Measurements from ENCODE around the gene GID4.

Gene GID4

GRCh38 chr17:18017958-18018357 lies 21.2 kb upstream of the GID4 start:
- peak; percentile 22 for DNase-seq

GRCh38 chr17:18018411-18018921 lies 20.7 kb upstream of the GID4 start:
- DNase-seq = no peak

GRCh38 chr17:18019838-18020154 lies 19.4 kb upstream of the GID4 start:
- DNase-seq = no peak

GRCh38 chr17:18020971-18021370 lies 18.2 kb upstream of the GID4 start:
- no peak for DNase-seq

- DNase-seq = no peak
Measured at GRCh38 chr17:18021372-18021771, 17.8 kb upstream of the GID4 start.

- peak; percentile 22 for DNase-seq
Measured at GRCh38 chr17:18025241-18025944, 13.8 kb upstream of the GID4 start.

GRCh38 chr17:18025945-18026776 lies 13.0 kb upstream of the GID4 start:
- peak; percentile 85 for DNase-seq

- no peak for DNase-seq
Measured at GRCh38 chr17:18027280-18027679, 11.9 kb upstream of the GID4 start.

GRCh38 chr17:18028114-18028951 lies 10.9 kb upstream of the GID4 start:
- no peak for DNase-seq

GRCh38 chr17:18028952-18029540 lies 10.2 kb upstream of the GID4 start:
- DNase-seq = no peak

- peak; percentile 22 for DNase-seq
Measured at GRCh38 chr17:18031955-18032354, 7.3 kb upstream of the GID4 start.

- DNase-seq = peak; percentile 86
Measured at GRCh38 chr17:18033442-18034099, 5.6 kb upstream of the GID4 start.

GRCh38 chr17:18035704-18036103 lies 3.5 kb upstream of the GID4 start:
- no peak for DNase-seq

GRCh38 chr17:18037486-18037885 lies 1.7 kb upstream of the GID4 start:
- no peak for DNase-seq

GRCh38 chr17:18038149-18038850 lies 908 bp upstream of the GID4 start:
- no peak for DNase-seq

- DNase-seq = no peak
Measured at GRCh38 chr17:18039535-18040260, 490 bp downstream of the GID4 start.

GRCh38 chr17:18040261-18040858 lies 1.2 kb downstream of the GID4 start:
- DNase-seq = no peak

- DNase-seq = peak; percentile 19
Measured at GRCh38 chr17:18041776-18042175, 2.6 kb downstream of the GID4 start.

- no peak for DNase-seq
Measured at GRCh38 chr17:18042983-18043382, 3.8 kb downstream of the GID4 start.

GRCh38 chr17:18043491-18043890 lies 4.3 kb downstream of the GID4 start:
- peak; percentile 31 for DNase-seq

Data from fibroblast of skin of scalp (primary cell).